PC-3 (cell line): ENCODE data around the gene GABRG3.

Experiments
- EZH2 ChIP-seq: fragments of 300-600 bp; sonication (generic); IDR thresholded peaks from one replicate; pipeline ENCODE4 v1.6.1; 2017; ENCODE audit warnings: antibody characterized with exemption, mild to moderate bottlenecking, low read length; ENCODE audit not compliant: unreplicated experiment
- TF ChIP-seq, protein P1 (sequence below): fragments of 300-600 bp; sonication (generic); conservative IDR thresholded peaks from 2 replicates; pipeline ENCODE4 v1.5.1; 2017; ENCODE audit warnings: antibody characterized with exemption, low read depth, mild to moderate bottlenecking, low read length

DNA sequence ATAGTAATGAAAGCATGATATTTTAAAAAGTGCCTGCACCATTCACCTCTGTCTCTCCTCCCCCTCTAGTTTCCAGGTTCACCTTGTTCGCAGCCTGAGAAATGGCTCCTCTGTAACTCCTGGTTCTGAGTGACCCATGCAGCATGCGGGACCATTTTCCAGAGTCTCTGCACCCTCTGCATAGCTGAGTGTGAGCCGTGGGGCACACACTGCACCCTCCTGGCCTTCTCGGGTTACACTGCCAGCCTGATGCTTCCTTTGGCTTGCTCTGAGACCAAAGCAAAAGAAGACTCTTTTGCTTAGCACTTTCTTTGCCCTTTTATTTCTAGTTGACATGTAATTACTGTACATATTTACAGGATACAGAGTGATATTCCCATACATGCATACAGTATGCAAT is 287.3 kb downstream of the GABRG3 start:
- TF ChIP-seq, protein P1, sequence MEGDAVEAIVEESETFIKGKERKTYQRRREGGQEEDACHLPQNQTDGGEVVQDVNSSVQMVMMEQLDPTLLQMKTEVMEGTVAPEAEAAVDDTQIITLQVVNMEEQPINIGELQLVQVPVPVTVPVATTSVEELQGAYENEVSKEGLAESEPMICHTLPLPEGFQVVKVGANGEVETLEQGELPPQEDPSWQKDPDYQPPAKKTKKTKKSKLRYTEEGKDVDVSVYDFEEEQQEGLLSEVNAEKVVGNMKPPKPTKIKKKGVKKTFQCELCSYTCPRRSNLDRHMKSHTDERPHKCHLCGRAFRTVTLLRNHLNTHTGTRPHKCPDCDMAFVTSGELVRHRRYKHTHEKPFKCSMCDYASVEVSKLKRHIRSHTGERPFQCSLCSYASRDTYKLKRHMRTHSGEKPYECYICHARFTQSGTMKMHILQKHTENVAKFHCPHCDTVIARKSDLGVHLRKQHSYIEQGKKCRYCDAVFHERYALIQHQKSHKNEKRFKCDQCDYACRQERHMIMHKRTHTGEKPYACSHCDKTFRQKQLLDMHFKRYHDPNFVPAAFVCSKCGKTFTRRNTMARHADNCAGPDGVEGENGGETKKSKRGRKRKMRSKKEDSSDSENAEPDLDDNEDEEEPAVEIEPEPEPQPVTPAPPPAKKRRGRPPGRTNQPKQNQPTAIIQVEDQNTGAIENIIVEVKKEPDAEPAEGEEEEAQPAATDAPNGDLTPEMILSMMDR, result no peak
- no peak for TF ChIP-seq EZH2
